Erythroblast (primary cell): ENCODE measurements around the gene PRICKLE1.

Experiments
- GATA1 ChIP-seq: IDR thresholded peaks from 2 replicates; pipeline ENCODE4 v1.6.1; 2011; ENCODE audit warnings: low read depth, mild to moderate bottlenecking, control low read depth, low read length, moderate library complexity
- POLR2A ChIP-seq: IDR thresholded peaks from 2 replicates; pipeline ENCODE4 v1.6.1; 2011; ENCODE audit warnings: mild to moderate bottlenecking, low read length

DNA sequence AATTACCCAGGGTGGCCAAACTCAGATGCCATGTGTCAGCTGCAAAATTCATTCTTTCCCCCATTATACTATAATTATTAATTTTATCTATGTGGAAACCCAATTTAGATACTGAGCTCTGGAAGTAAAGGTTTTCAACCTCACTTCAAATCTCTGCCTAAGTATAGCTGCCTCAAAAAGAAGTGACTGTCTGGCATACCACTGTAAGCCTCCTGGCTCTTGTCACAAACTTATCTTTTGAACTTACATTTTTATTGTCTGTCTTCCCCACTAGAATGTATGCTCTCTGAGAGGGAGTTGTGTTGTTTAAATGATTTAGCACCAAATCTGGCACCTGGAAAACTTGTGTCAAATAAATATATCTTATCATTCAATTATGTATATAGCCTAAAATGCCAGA is 16.1 kb upstream of the PRICKLE1 start:
- TF ChIP-seq POLR2A (no peak), GATA1 (no peak)
